ENCODE data around the gene ARSI.
"Not testable (repeated sequence)": the region's sequence is repeated elsewhere in the genome, so short reads cannot be mapped to it uniquely, and the experiment has no call there.

The ARSI gene

DNA sequence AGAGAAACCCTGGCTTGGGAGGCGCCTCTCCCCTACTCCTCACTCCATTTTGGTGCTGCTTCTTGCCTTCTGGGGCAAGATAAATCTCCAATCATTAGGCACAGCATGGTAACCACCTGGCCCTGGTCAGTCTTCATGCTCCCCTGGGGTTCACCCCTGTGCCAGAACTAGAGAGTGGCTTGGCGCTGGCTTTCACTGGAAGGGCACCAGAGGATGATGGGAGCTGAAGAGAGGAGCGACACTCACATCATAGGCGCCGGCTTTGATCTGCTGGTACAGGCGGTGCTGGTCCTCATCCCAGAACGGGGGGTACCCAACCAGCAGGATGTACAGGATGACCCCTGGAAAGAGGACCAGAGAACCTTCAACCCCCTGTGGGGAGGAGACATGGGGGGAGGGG lies 51.2 kb downstream of the ARSI start:
- no peak overlapping the region for H3K27ac ChIP-seq
- DNase-seq (ENCODE audit: low spot score), result no peak
- ChIA-PET CTCF (no interaction called here), POLR2A (ENCODE audit: low non-redundant PET) (no interaction called here)
- TF ChIP-seq, protein P1, sequence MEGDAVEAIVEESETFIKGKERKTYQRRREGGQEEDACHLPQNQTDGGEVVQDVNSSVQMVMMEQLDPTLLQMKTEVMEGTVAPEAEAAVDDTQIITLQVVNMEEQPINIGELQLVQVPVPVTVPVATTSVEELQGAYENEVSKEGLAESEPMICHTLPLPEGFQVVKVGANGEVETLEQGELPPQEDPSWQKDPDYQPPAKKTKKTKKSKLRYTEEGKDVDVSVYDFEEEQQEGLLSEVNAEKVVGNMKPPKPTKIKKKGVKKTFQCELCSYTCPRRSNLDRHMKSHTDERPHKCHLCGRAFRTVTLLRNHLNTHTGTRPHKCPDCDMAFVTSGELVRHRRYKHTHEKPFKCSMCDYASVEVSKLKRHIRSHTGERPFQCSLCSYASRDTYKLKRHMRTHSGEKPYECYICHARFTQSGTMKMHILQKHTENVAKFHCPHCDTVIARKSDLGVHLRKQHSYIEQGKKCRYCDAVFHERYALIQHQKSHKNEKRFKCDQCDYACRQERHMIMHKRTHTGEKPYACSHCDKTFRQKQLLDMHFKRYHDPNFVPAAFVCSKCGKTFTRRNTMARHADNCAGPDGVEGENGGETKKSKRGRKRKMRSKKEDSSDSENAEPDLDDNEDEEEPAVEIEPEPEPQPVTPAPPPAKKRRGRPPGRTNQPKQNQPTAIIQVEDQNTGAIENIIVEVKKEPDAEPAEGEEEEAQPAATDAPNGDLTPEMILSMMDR (conservative IDR thresholded peaks at IDR 0.05; ENCODE audit: low read depth), result no peak

DNA sequence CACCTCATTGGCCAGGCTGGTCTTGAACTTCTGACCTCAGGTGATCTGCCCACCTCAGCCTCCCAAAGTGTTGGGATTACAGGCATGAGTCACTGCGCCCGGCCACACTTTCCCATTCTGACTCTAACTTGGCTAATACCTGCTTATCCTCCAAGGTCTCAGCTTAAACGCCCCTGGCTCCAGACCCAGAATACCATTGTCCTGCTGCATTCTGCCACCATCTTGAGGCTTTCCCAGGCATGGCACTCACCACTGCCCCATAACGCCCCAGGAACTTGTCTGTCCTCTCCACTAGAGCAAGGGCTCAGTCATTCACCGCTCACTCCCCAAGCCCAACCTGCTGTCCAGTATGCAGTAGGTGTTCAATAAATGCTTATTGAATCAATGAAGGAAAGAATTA lies 53.0 kb downstream of the ARSI start:
- ChIA-PET POLR2A (ENCODE audit: low non-redundant PET) (no interaction called here), CTCF (interaction anchor here (0.6 to 1.3 kb wide), 3 partner anchors 31 to 185 kb away, joined by 3 to 5 read pairs (median 3); no protein-coding TSS in a partner anchor)
- no peak for DNase-seq (ENCODE audit: low spot score)
- TF ChIP-seq, protein P1 (conservative IDR thresholded peaks at IDR 0.05; ENCODE audit: low read depth), result no peak
- H3K27ac ChIP-seq, result no peak overlapping the region

DNA sequence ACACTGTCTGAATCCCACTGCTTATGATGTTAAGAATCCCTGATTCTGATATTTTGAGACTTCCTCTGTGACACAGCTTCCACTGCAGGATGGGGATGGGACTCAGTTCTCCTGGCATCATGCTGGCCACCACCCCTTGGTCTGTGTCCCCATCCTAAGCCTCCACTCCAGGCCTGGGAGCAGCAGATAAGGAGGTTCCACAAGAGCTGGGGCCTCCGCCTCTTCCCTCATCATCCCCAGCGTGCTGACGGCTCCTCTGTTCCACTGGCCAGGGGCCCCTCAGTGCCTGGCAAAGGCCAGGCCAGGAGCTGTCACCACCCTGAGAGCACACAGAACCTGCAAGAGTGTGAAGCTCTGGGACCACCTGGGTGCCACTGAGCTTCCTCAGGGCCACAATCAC lies 53.8 kb downstream of the ARSI start:
- POLR2A ChIA-PET (ENCODE audit: low non-redundant PET), result no interaction called here
- TF ChIP-seq, protein P1 (conservative IDR thresholded peaks at IDR 0.05; ENCODE audit: low read depth), result no peak
- CTCF ChIA-PET, result interaction anchor here (0.6 kb wide), 3 partner anchors 85 to 1324 kb away, joined by 3 read pairs; no protein-coding TSS in a partner anchor
- no peak overlapping the region for H3K27ac ChIP-seq
- DNase-seq (ENCODE audit: low spot score), result no peak

DNA sequence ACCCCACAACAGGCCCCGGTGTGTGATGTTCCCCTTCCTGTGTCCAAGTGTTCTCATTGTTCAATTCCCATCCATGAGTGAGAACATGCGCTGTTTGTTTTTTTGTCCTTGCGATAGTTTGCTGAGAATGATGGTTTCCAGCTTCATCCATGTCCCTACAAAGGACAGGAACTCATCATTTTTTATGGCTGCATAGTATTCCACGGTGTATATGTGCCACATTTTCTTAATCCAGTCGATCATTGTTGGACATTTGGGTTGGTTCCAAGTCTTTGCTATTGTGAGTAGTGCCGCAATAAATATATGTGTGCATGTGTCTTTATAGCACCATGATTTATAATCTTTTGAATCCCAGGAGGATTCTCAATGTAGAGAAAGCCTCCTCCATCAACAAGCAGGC lies 54.2 kb downstream of the ARSI start:
- DNase-seq (ENCODE audit: low spot score), result not testable (repeated sequence)
- CTCF ChIA-PET, result interaction anchor here (0.6 kb wide), 2 partner anchors 85 to 1324 kb away, joined by 3 read pairs; no protein-coding TSS in a partner anchor

DNA sequence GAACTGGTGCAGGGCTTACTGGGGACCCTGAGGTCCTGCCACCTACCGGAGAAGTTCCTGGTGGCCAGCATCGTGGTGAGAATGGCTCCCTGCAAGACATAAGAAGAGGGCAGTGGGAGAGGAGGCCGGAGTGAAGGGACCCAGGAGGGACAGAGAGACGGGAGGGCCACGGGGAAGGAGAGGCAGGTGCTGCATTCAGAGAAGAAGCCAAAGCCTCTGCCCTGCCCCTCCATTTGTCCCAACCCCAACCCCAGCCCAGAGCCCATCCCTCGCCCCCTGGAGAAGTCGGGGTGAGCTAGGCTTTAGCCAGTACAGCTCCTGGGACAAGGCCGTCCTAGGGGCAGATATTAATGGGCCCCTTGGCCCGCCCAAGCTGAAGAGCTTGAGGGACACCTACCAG lies 55.0 kb downstream of the ARSI start:
- H3K27ac ChIP-seq, result no peak overlapping the region
- CTCF ChIA-PET, result interaction anchor here (0.6 to 0.7 kb wide), 5 partner anchors 140 to 433 kb away, joined by 3 to 5 read pairs (median 5); no protein-coding TSS in a partner anchor
- TF ChIP-seq, protein P1 (conservative IDR thresholded peaks at IDR 0.05; ENCODE audit: low read depth), result no peak
- no peak for DNase-seq (ENCODE audit: low spot score)
- POLR2A ChIA-PET (ENCODE audit: low non-redundant PET), result no interaction called here

More for the DNA sequence above, 54.2 kb downstream of the ARSI start:
- H3K27ac ChIP-seq; POLR2A ChIA-PET (ENCODE audit: low non-redundant PET): not testable (repeated sequence)

DNA sequence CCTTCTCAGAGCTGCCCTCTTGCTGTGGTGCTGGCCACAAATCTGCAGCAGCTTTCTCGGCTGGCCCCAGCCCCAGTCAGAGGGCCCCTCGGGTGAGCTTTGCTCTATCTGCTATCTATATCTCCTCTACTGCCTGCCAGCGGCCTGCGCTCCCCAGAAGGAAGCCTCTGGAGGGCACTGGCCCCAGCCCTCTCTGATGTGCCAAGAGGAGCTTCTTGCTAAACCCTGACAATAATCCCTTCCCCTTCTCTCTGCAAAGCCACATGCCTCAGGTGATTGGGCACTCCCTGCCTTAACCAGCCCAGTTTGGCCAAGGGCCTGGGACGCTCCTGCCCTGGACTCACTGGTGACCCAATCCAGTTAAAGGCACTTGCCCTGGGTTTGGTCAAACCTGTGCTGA lies 55.9 kb downstream of the ARSI start:
- CTCF ChIA-PET, result interaction anchor here (0.7 kb wide), 1 partner anchor 189 kb away, joined by 3 read pairs; no protein-coding TSS in a partner anchor
- no peak overlapping the region for H3K27ac ChIP-seq
- DNase-seq (ENCODE audit: low spot score), result no peak
- TF ChIP-seq, protein P1 (conservative IDR thresholded peaks at IDR 0.05; ENCODE audit: low read depth), result no peak
- POLR2A ChIA-PET (ENCODE audit: low non-redundant PET), result interaction anchor here (0.6 kb wide), 1 partner anchor 744 kb away, joined by 8 read pairs; no protein-coding TSS in a partner anchor

DNA sequence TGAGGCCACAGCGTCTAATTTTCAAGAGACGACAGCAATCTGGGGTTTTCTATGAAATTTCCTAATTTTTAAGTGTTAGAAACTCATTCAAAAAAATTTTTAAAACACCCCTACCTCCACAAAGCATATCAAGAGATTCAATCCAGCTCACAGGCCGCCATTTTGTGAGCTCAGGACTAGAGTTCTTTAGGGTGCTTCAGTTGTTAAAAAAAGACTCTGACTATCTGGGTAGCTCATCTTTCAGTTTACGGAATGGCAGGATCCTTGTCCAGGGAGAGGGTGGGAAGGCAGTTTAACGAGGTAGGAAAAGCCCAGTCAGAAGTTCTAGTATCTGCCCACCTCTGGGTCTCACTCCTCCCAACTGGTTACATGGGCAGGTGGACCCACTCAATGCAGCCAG lies 56.3 kb downstream of the ARSI start:
- DNase-seq (ENCODE audit: low spot score), result no peak
- POLR2A ChIA-PET (ENCODE audit: low non-redundant PET), result interaction anchor here (0.6 kb wide), 1 partner anchor 744 kb away, joined by 8 read pairs; no protein-coding TSS in a partner anchor
- CTCF ChIA-PET, result interaction anchor here (0.7 kb wide), 1 partner anchor 190 kb away, joined by 3 read pairs; no protein-coding TSS in a partner anchor
- no peak overlapping the region for H3K27ac ChIP-seq
- TF ChIP-seq, protein P1 (conservative IDR thresholded peaks at IDR 0.05; ENCODE audit: low read depth), result no peak

Data from RWPE1 (cell line).